Measurements from ENCODE around the gene SUSD2.

The SUSD2 gene

DNA sequence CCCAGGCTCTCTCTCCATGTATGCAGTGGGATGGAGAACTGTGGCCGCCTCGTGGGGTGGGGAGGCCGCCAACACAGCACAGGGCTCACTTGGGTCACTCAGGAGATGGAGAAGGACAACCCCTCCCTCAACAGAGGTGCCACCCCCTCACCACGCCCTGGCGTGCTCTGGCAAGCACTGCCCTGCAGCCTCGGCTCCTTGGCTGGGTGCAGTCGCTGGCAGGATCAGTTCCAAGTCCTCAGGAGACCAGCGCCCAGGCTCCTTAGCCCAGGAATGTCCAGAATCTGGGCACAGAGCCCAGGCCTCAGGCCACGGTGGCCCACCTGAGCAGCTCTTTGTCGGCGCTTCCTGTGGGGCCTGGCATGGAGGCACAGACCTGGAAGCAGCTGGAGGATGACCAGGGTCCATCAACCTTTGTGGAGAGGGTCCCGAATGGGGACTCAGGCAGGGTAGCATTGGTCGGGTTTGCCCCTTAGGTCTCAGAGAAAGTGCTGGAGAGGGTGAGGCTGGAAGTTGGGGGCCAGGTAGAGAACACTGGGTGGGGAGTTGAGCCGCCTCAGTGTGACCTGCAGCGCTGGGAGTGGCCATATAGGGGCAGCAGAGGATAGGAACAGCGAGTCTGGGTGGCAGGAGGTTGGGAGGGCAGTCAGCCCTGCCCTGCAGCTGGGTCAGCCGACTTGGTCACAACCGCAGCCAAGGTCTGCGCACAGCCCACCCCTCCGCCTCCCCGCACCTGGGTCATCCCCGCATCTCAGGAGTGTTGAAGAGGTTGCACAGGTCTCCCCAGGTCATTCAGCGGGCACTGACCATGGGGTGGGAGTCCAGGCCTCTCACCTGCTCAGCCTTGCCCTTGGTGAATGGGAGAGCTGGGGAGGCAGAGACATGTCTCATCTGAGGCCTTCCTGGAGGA, 8.2 kb downstream of the SUSD2 start:
- TF ChIP-seq, protein P1, sequence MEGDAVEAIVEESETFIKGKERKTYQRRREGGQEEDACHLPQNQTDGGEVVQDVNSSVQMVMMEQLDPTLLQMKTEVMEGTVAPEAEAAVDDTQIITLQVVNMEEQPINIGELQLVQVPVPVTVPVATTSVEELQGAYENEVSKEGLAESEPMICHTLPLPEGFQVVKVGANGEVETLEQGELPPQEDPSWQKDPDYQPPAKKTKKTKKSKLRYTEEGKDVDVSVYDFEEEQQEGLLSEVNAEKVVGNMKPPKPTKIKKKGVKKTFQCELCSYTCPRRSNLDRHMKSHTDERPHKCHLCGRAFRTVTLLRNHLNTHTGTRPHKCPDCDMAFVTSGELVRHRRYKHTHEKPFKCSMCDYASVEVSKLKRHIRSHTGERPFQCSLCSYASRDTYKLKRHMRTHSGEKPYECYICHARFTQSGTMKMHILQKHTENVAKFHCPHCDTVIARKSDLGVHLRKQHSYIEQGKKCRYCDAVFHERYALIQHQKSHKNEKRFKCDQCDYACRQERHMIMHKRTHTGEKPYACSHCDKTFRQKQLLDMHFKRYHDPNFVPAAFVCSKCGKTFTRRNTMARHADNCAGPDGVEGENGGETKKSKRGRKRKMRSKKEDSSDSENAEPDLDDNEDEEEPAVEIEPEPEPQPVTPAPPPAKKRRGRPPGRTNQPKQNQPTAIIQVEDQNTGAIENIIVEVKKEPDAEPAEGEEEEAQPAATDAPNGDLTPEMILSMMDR (IDR thresholded peaks at IDR 0.05; ENCODE audit: low read depth, low read length, missing control alignments): peak; percentile 87
- no peak overlapping the region for H3K4me3 ChIP-seq (ENCODE audit: low read depth, low read length)
- DNase-seq (ENCODE audit: low read depth): no peak

DNA sequence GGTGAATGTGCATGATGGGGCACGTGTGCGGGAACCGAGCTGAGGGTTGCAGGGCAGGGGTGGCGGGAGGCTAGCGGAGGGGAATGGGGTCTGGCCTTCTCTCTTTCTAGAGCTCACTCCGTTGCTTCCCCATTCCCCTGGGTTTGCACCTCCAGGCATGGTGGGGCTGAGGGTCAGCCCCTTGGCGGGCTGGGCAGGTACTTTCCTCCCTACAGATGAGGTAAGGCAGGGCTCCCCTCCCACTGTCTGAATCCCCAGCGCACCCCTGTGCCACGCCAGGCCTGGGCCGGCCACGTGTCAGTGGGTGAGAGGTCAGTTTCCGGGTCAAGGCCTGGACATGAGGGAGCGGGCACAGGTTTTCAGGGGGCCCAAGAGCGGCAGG, 8.9 kb downstream of the SUSD2 start:
- H3K4me3 ChIP-seq (ENCODE audit: low read depth, low read length): no peak overlapping the region
- no peak for DNase-seq (ENCODE audit: low read depth)
- TF ChIP-seq, protein P1 (IDR thresholded peaks at IDR 0.05; ENCODE audit: low read depth, low read length, missing control alignments): no peak

DNA sequence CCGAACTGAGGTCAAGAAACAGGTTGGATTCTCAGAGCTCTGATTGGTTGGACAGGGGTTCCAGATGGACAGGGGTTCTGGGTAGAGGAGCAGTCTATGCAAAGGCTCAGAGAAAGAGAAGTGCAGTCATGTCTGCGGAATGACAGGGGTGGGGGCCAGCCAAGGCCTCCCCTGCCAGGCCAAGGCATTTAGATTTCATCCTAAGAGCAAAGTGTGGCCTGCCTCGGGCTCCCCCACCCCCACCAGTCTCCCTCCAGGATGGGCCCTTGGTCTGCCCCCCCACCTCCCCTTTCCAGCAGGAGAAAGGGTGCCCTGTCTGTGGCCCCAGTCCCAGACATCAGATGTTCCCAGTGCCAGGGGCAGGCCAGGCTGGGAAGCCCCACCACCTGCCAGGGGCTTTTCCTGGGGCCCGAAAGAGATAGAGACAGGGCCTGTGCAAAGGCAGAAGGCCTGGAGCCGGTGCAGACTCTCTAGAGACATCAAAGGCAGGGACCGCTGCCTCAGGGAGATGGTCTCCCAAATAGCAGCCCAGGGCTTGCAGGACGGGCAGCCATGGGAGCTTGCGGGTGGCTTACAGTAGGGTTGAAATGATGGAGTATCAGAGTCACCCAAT, 9.4 kb downstream of the SUSD2 start:
- TF ChIP-seq, protein P1 (IDR thresholded peaks at IDR 0.05; ENCODE audit: low read depth, low read length, missing control alignments): no peak
- no peak overlapping the region for H3K4me3 ChIP-seq (ENCODE audit: low read depth, low read length)

DNA sequence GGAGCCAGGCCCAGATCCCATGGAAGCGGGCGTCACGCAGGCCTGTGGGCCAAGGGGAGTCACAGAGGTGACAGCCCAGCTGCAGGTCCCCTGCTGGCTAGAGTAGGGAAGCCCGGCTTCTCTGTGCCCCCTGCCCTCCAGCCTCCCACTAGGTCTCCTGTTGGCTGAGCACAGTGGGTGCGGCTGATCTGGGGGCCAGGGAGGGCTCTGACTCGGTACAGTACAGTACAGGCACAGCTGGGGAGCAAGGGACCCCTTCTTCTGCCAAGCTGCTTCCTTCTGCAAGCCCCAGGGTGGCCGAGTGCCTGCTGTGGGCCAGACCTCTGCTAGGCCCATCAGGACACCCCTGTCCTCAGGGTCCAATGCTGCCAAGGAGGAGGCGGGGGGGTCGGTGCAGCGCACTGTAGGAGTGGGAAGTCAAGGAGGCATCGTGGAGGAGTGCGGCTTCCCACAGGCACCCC, 10.1 kb downstream of the SUSD2 start:
- no peak overlapping the region for H3K4me3 ChIP-seq (ENCODE audit: low read depth, low read length)
- DNase-seq (ENCODE audit: low read depth): no peak
- TF ChIP-seq, protein P1 (IDR thresholded peaks at IDR 0.05; ENCODE audit: low read depth, low read length, missing control alignments): no peak

More for the DNA sequence above, 9.4 kb downstream of the SUSD2 start:
- DNase-seq (ENCODE audit: low read depth): no peak

DNA sequence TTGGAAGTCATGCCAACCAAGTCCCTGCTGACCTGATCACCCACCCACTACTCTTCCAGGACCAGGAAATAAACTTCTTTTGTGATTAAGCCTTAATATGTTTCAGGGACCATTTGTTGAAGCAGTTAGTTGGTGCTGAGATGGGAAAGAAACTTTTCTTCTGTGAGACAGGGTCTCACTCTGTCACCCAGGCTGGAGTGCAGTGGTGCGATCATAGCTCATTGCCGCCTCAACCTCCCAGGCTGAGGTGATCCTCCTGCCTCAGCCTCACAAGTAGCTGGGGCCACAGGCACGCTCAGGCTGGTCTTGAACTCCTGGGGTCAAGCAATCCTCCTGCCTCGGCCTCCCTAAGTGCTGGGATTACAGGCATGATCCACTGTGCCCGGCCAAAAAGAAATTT, 10.6 kb downstream of the SUSD2 start:
- TF ChIP-seq, protein P1 (IDR thresholded peaks at IDR 0.05; ENCODE audit: low read depth, low read length, missing control alignments): no peak
- H3K4me3 ChIP-seq (ENCODE audit: low read depth, low read length): no peak overlapping the region
- DNase-seq (ENCODE audit: low read depth): no peak

DNA sequence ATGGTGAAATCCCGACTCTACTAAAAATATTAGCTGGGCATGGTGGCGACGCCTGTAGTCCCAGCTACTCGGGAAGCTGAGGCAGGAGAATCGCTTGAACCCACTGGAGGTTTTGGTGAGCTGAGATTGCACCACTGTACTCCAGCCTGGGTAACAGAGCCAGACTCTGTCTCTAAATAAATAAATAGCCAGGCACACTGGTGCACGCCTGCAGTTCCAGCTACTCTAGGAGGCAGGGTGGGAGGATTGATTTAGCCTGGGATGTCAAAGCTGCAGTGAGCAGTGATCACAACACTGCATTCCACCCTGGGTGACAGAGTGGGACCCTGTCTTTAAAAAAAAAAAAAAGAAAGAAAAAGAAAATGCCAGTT, 17.4 kb downstream of the SUSD2 start:
- TF ChIP-seq, protein P1 (IDR thresholded peaks at IDR 0.05; ENCODE audit: low read depth, low read length, missing control alignments): no peak
- H3K4me3 ChIP-seq (ENCODE audit: low read depth, low read length): no peak overlapping the region
- no peak for DNase-seq (ENCODE audit: low read depth)
